Thoracic aorta (tissue), 2 donors: Measurements from ENCODE around the gene TRPM2. TPM values are rescaled to one million over a fixed set of nuclear protein-coding genes. Genes with fewer than 3 reads are reported as not detected.
"Not testable (repeated sequence)": the region's sequence is repeated elsewhere in the genome, so short reads cannot be mapped to it uniquely, and the experiment has no call there.

Experiments
- ATAC-seq: fragments of 150-250 bp; one replicate; pipeline ENCODE4 v1.8.0; 2017; ENCODE audit warnings: low read depth; ENCODE audit not compliant: insufficient number of reproducible peaks, low FRiP score
- DNase-seq: peaks from one replicate; pipeline ENCODE4 v3.0.0-alpha.2; 2020; ENCODE audit warnings: low spot score
- H3K27ac ChIP-seq, 2 donors: fragments of 200-600 bp; sonication (generic); 1 replicate in 1 of 2; 2 replicates in 1 of 2; pipeline ENCODE4 v1.5.1; 2016; ENCODE audit warnings: mild to moderate bottlenecking in 2 of 2, moderate library complexity in 2 of 2
- H3K27me3 ChIP-seq: fragments of 200-600 bp; sonication (generic); replicated peaks from 2 replicates; pipeline ENCODE4 v1.6.0; 2016; ENCODE audit warnings: mild to moderate bottlenecking; ENCODE audit not compliant: insufficient read depth
- H3K36me3 ChIP-seq: fragments of 200-600 bp; sonication (generic); one replicate; pipeline ENCODE4 v1.5.1; 2016
- H3K4me1 ChIP-seq, 2 donors: fragments of 200-600 bp; sonication (generic); 1 replicate in 1 of 2; 2 replicates in 1 of 2; pipeline versions ENCODE4 v1.5.1 to v1.6.0; 2016; ENCODE audit warnings: low read depth in 2 of 2, mild to moderate bottlenecking in 1 of 2; ENCODE audit not compliant: control insufficient read depth in 1 of 2
- H3K4me3 ChIP-seq: fragments of 200-600 bp; sonication (generic); 2 replicates; pipeline ENCODE4 v1.5.1; 2016; ENCODE audit warnings: mild to moderate bottlenecking
- H3K9me3 ChIP-seq: fragments of 200-600 bp; sonication (generic); 2 replicates; pipeline ENCODE4 v1.5.1; 2016
- total RNA-seq, 2 donors: library from RNA; depleted of rRNA; stranded (reverse); fragments of >200 nt; gene quantifications; one replicate each; pipeline versions ENCODE4 v1.1.0 to v1.2.3, GENCODE V29; 2016
- TF ChIP-seq, protein P1 (sequence below): fragments of 200-600 bp; sonication (generic); IDR thresholded peaks from one replicate; pipeline ENCODE4 v1.5.1; 2019; ENCODE audit warnings: antibody characterized with exemption

The TRPM2 gene
- total RNA-seq, 2 donors from 2014 or later: 10.4 to 12.9 TPM

GRCh38 chr21:44337941-44338895 is 15.2 kb upstream of the TRPM2 start:
- Histone ChIP-seq H3K36me3 (peaks cover 4% of the 10 kb centered on the region), H3K4me3 (peak overlapping the region; percentile 76), H3K27ac (peak overlapping the region in 1 of 2 donors; percentile 76), H3K4me1 (peaks cover 4 to 7% of the 10 kb centered on the region in 2 donors), H3K9me3 (no peaks in the 10 kb centered on the region), H3K27me3 (no peaks in the 10 kb centered on the region)
- peak; percentile 50 for DNase-seq
- TF ChIP-seq, protein P1, sequence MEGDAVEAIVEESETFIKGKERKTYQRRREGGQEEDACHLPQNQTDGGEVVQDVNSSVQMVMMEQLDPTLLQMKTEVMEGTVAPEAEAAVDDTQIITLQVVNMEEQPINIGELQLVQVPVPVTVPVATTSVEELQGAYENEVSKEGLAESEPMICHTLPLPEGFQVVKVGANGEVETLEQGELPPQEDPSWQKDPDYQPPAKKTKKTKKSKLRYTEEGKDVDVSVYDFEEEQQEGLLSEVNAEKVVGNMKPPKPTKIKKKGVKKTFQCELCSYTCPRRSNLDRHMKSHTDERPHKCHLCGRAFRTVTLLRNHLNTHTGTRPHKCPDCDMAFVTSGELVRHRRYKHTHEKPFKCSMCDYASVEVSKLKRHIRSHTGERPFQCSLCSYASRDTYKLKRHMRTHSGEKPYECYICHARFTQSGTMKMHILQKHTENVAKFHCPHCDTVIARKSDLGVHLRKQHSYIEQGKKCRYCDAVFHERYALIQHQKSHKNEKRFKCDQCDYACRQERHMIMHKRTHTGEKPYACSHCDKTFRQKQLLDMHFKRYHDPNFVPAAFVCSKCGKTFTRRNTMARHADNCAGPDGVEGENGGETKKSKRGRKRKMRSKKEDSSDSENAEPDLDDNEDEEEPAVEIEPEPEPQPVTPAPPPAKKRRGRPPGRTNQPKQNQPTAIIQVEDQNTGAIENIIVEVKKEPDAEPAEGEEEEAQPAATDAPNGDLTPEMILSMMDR: no peak
- no peak for ATAC-seq

- ATAC-seq: peak; percentile 93
- TF ChIP-seq, protein P1: no peak
- peak within 1 kb of the TSS; percentile 94 for H3K4me3 ChIP-seq
- no peaks in the 10 kb centered on the region for H3K27me3 ChIP-seq
- H3K4me1 ChIP-seq: peaks cover 4 to 7% of the 10 kb centered on the region in 2 donors
- H3K36me3 ChIP-seq: peaks cover 4% of the 10 kb centered on the region
- no peaks in the 10 kb centered on the region for H3K9me3 ChIP-seq
- DNase-seq: peak; percentile 66
- peak within 1 kb of the TSS; percentile 81 to 96 for H3K27ac ChIP-seq
Measured at GRCh38 chr21:44338971-44339910, 14.2 kb upstream of the TRPM2 start, which contains the start of gene CFAP410. Gene CFAP410, minus strand, starts transcription at chr21:44339390. Its CDS starts 196 bp downstream, at chr21:44339194.

DNA sequence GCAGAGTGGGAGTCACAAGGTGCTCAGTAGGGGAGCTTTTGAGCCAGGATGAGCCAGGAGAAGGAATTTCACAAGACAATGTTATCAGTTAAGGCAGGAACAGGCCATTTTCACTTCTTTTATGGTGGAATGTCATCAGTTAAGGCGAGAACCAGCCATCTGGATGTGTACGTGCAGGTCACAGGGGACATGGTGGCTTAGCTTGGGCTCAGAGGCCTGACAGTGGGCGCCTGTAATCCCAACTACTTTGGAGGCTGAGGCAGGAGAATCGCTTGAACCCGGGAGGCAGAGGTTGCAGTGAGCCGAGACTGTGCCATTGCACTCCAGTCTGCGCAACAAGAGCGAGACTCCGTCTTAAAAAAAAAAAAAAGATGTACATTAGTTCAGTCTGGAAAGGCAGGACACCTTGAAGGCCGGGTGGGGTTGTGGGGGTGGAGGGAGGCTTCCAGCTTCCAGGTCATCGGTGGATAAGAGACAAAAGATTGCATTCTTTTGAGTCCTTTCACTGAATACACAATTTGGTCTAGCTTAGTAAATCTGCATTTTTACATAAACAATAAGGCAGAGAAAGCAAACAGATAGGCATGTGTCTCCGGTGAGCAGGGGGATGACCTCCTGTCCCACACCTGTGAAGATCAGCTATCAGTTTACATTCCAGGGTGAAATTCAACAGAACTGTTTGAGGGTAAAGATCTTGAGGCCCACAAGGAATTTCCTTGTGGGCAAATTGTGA is 11.5 kb upstream of the TRPM2 start:
- DNase-seq, H3K4me1 ChIP-seq, H3K4me3 ChIP-seq, H3K9me3 ChIP-seq, H3K36me3 ChIP-seq, H3K27me3 ChIP-seq, H3K27ac ChIP-seq, ATAC-seq: not testable (repeated sequence)

DNA sequence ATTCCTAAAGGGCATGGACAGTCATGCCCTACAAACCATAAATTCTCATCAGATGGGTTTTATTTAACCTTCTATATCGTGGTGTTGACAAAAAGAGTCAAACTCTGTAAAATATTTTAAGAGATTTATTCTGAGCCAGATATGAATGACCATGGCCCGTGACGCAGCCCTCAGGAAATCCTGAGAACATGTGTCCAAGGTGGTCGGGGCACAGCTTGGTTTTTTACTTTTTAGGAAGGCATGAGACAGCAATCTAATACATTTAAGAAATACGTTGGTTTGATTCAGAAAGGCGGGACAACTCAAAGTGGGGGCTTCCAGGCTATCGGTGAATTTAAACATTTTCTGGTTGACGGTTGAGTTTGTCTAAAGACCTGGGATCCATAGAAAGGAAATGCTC is 10.4 kb upstream of the TRPM2 start:
- not testable (repeated sequence) for ATAC-seq, DNase-seq, H3K4me3 ChIP-seq, H3K4me1 ChIP-seq, H3K27me3 ChIP-seq, H3K27ac ChIP-seq, H3K9me3 ChIP-seq, H3K36me3 ChIP-seq

DNA sequence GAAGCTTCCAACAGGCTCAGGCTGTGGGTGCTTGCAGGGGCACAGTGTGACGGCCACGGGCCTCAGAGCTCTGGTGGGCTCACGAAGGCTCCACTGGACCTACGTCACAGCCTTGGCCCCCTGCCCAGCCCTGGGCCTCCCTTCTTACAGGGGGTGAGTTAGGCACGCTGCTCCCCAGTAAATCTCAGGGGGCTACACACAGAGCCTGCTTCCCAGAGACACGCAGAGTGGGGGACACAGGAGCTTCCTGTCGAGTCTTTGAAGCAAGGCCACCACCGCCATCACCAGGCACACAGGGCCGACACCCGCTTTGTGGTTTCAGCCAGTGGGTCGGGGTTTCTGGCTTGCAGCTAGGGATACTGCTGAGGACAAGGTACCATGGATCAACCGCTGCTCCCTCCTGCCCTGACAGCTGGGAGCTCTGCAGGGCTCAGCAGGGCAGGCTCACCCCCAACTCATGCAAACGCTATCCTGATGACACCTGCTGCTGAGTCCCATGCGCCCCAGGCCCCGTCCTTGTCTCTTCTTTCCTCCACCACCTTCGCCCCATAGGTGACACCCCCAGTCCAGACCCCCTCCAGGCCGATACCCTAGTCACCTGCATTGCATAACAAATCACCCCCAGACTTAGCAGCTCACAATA is 8.8 kb upstream of the TRPM2 start:
- no peak for ATAC-seq
- Histone ChIP-seq H3K9me3 (no peaks in the 10 kb centered on the region), H3K27me3 (no peaks in the 10 kb centered on the region), H3K4me1 (peaks cover 0 to 6% of the 10 kb centered on the region in 2 donors), H3K36me3 (no peaks in the 10 kb centered on the region), H3K27ac (no peak overlapping the region), H3K4me3 (no peak overlapping the region)
- no peak for DNase-seq
- TF ChIP-seq, protein P1: no peak
